Measurements from ENCODE around the gene NCKAP5. TPM values are rescaled to one million over a fixed set of nuclear protein-coding genes. Genes with fewer than 3 reads are reported as not detected.
A peak's percentile ranks its signal among the peaks of the same experiment; 100 is the strongest.

Gene NCKAP5
- total RNA-seq, 1 donor from 2014 or later = 0.55 TPM

DNA sequence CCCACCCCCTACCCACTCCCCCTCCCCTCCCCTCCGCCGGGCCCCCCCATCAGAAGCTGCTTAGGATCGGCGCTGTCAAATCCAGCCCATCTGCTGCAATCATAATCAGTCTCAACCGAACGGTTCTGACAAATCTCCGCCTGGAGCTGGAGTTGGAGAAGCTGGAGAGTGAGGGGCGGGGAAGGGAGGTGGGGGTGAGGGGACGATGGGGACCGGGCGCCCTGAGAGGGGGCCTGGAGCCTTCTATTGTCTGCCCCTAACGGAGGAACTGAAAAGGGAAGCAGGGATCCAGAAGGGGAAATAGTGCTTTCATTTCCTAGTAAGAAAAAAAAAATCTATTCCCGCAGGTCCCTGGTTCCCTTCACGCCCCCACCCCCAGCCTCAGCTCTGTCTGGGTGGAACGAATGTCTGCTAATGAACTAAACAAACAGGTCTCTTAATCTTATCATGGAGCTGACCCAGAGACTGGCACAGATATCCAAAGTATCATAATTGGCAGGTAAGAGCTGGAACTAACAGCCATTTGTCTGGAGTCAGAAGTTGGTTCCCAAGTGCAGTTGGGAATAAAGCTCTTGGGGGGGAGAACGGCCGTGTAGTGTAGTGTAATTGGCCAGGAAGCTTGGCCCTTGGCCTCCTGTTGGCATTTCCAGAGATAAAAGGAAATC lies 301.2 kb downstream of the NCKAP5 start:
- no peak for DNase-seq (ENCODE audit: low read depth)

GRCh38 chr2:133266041-133266925 lies 302.0 kb downstream of the NCKAP5 start:
- no peak for DNase-seq (ENCODE audit: low read depth)

DNA sequence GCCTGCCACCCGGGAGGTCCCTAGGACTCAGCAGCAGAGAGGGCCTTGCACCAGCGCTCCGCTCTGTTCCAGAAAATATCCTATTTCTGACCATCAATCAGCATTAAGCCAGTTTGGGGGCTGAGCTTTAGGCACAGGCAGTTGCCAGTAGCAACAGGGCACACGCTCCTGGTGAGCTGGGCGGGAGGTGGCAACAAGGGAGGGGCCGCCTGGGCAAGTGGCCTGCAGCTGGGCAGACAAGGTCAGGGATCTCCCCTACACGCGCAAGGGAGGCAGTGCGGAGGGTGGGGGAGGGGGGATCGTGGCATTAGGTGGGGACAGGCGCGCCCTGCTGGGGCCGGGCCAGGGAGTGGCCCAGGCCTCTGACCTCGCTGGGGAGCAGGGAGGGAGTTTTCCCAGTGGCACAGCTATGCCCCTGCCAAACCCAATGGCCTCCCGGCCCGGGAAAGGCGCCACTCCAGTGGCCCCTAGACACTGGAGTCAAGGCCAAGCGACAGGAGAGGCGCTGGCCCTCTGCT lies 302.8 kb downstream of the NCKAP5 start:
- no peak for DNase-seq (ENCODE audit: low read depth)

- DNase-seq (ENCODE audit: low read depth) = no peak
These were observed 303.3 kb downstream of the NCKAP5 start for GRCh38 chr2:133264989-133265401.

- no peak for DNase-seq (ENCODE audit: low read depth)
These were observed 305.4 kb downstream of the NCKAP5 start for GRCh38 chr2:133262893-133263292.

DNA sequence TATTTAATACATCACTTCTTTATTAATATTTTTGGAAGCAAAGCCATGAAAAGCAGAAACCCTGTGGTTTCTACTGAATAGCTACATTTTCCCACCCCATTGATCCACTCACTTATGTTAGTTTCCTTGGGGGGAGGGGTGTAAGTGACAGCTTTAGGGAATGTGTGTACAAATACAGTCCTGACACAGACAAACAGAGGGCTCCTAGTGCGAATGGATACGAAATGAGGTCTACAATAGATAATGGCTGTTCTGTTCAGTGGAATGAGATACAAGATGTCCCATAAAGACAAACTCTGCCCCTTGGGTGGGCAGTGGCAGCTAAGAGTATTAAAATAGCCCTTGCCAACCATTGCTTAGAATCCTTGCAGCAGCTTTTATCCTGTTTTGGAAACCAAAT lies 312.9 kb downstream of the NCKAP5 start:
- no peak for DNase-seq (ENCODE audit: low read depth)

DNA sequence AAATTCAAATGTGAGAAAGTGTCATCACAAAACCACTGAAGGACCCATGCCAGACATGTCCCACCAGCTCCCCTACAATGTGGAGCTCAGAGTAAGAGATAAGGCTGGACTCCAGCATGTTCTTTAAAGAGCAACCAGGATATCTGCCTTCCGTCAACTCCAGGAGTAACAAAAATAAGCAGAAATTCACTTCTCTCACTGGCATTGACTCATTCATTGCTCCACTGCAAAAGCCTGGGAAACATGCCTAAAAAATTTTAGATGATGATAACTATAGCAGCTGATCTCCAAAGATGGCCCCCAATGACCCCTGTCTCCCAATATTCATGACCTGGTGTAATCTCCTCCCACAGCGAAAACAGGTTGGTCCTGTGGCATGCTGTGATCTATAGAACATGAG lies 314.5 kb downstream of the NCKAP5 start:
- no peak for DNase-seq (ENCODE audit: low read depth)

DNA sequence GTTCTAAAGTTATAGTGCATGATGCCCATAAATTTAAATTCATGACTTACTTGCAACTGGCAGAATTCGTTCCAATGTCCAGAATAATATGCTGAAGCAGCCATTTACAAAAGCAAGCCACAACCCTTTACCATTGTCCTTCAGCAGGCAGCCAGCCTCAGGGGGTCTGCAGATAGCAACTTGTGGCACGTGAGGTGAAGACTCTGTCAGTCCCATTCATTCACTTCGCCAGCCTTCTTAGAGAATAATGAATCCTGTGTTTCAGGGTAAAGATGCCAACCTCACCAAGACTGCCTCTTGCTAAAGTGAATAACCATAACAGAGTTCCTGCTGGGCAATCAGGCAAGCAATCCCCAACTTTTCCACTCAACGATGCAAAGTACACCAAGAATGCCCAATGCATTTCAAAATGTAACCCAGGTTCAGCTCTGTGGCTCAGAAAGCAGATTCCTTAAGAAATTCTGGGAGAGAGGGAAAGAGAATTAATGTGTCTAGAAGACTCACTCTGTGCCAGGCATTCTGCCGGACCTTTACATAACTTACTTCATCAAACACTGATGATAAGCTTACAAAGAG lies 315.4 kb downstream of the NCKAP5 start:
- peak; percentile 60 for DNase-seq (ENCODE audit: low read depth)

DNA sequence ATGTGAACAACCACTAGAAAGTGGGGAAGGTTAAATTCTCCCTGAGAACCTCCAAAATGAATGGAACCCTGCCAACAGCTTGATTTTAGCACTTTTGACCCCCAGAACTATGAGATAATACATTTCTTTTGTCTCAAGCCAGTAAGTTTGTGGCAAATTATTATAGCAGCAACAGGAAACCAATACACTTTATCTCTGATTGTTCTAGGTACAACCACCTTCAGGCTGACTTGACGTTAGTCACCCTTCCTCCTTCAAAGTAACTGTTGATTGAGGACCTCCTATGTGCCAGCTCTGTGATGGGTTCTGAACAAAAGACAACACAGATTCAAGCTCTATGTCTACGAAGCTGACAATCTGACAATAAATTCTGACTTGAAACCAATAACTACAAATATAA lies 318.9 kb downstream of the NCKAP5 start:
- no peak for DNase-seq (ENCODE audit: low read depth)

- no peak for DNase-seq (ENCODE audit: low read depth)
These were observed 320.0 kb downstream of the NCKAP5 start for GRCh38 chr2:133248264-133248663.

- peak; percentile 35 for DNase-seq (ENCODE audit: low read depth)
These were observed 320.6 kb downstream of the NCKAP5 start for GRCh38 chr2:133247631-133248030.

GRCh38 chr2:133241224-133241571 lies 327.1 kb downstream of the NCKAP5 start:
- DNase-seq (ENCODE audit: low read depth) = peak; percentile 10

DNA sequence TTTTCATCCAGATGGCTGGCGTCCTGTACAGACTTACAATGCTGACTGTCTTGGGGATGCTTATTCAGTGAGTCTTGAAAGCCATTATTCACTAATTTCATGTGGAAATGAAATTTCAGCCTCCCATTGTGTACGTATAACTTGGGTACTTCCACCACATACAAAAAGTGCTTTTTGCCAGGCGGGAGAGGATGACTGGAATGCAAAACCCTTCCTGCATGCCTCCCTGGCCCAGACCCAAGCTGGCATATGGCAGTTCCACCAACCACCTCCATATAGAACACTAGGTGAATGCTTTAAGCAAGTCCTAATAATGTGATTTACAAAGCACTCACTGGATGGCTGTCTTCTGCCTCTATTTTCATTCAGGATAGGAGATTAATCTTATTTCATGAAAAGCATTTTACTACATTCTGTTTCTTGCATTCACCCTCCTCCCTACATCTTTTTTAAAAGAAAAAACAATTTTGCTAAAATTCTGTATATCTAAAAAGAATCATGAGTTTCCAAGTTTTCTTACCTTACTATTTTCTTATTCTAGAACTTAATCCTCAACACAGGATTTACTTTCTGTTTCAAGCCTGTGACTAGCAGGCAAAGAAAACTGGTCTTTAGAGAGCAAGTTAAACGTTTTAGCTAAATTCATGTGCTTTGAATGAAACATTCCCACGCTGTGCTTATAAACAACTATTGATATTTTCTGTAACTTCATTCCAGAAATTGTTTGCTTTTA lies 327.6 kb downstream of the NCKAP5 start:
- DNase-seq (ENCODE audit: low read depth) = no peak

DNA sequence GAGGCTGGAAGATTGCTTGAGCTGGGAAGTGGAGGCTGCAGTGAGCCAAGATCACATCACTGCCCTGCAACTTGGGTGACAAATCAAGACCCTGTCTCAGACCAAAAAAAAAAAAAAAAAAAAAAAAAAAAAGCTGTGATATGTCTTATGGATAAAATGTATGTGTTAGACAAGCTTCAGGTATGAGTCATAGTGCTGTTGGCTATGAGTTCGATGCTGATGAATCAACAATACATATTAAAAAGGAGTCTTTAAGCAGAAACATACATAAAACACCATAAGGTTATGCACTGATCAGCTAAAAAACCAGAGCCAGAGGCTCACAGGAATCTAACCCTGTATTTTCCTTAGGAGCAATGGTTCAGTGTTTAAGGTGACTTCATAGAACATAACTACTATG lies 332.3 kb downstream of the NCKAP5 start:
- DNase-seq (ENCODE audit: low read depth) = no peak

GRCh38 chr2:133232556-133232955 lies 335.7 kb downstream of the NCKAP5 start:
- DNase-seq (ENCODE audit: low read depth) = no peak

DNA sequence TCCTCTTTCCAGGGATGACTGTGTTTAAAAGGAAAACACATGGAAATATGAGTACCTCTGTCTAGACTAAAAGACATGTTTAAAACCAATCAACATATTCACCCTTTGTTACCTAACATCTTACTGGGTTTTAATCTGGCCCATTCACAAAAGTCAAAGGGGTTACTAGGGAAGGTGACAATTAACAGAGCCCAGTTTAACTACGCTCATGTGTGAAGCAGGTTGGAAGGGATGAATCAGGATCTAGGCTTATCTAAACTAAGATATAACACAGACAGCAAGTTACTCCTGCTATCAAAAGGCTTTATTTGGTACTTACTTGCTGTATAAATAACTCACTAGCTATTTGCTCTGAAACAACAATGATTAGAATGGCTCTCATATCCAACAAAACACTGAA lies 337.0 kb downstream of the NCKAP5 start:
- DNase-seq (ENCODE audit: low read depth) = no peak

GRCh38 chr2:133229974-133230373 lies 338.3 kb downstream of the NCKAP5 start:
- DNase-seq (ENCODE audit: low read depth) = no peak

GRCh38 chr2:133223226-133223625 lies 345.0 kb downstream of the NCKAP5 start:
- no peak for DNase-seq (ENCODE audit: low read depth)

DNA sequence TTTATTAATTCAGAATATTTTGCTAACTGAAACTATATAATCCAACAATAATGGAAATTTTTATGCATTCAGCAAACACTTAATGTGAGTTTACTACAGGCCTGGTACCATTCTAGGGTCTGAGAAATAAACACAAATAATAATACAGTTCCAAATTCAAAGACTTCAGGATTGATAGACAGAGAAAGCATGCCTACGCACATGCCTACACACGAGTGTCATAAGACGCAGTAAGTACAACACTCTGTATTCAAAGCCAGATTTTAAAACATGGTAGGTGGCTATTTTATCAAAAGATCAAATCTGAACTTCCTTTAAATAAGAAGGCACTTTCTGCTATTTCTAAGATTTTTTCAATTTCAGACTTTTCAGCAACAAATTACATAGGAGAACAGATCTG lies 346.9 kb downstream of the NCKAP5 start:
- no peak for DNase-seq (ENCODE audit: low read depth)

DNA sequence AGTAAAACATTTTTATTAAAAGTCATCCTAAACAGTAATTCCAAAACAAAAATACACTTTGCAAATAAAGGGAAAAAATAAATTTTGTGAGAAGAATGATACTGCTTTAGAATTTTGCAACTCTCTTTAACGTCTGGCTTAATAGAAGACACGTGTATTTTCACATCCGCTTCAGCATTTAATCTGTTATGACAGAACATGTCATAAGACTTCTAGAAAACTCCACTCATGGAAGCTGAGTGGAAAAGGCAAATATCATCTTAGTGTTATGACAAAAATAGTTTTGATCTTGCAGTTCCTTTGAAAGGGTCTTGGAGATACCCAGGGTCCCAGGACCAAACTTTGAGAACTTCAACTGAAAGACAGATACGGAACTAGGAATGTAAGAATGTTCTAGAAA lies 350.1 kb downstream of the NCKAP5 start:
- DNase-seq (ENCODE audit: low read depth) = no peak

DNA sequence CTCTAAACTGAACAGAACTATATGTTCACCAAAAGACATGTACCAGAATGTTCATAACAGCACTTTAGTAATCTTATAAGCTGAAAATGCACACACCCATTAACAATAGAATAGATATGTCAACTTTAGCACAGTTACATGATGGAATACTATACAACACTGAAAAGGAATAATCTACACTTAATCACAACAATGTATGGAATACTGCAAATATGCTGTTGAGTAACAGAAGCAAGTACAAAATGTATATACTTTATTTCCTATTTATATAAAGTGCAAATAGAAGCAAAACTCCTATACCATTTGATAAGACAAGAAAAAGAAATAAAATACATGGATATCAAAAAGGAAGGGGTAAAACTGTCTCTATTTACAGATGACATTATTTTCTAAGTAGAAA lies 352.8 kb downstream of the NCKAP5 start:
- DNase-seq (ENCODE audit: low read depth) = no peak

GRCh38 chr2:133213651-133214050 lies 354.6 kb downstream of the NCKAP5 start:
- DNase-seq (ENCODE audit: low read depth) = peak; percentile 69
